Effector CD8-positive, alpha-beta T cell (primary cell): ENCODE results near the gene CGB2.
"Not testable (repeated sequence)": the region's sequence is repeated elsewhere in the genome, so short reads cannot be mapped to it uniquely, and the experiment has no call there.

ENCODE experiments used
- DNase-seq: peaks from one replicate; lab custom pipeline; 2025; lab: John Stamatoyannopoulos, UW

CGB2 gene

DNA sequence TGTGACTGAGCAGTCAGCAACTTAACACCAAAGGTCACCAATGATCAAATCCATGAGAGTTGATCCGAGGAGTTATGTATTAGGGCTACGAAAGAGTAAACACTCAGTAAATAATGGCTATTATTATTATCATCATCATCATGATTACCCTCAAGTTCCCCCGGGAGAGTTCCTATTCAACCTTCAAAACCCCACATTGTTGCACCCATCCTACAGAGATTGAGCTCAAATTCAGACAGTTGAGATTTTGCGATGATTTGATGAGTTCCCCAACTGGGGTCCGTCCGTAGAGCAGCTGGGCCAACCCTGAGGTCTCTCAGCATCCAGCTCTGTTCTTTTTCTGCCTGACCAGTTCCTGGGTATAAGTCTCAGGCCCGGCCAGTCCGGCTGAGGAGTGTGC lies 6.4 kb downstream of the CGB2 start:
- not testable (repeated sequence) for DNase-seq

DNA sequence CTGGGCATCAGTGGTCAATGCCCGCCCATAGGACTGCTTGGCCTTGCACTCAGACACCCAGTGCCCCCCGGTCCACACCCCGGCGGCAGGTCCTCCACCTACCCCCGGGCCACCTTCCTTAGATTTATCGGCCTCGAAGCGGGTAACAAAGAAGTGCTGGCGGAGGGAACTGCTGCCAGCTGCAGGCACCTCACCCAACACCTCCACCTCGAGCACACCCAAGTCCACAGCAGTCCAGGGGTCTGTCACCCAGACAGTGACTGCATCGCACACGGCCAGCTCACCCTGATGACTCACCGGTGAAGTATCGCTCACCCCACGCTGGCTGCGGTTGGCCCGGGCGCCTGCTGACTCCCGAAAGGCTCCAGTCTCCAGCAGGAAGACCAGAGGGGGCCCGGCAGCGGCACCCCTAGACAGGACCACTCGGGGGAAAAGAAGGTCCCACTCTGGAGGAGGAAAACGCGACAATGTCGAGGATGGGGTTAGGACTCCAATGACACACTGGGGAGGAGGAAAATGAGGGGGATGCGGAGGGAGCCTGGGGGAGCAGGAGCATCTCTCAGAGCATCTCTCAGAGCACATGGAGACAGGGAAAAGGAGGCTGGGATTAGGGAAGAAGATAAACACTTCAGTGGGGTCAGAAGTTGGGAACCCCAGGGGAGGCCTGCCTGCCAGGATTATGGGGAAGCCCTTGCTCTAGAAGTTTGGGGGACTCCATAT lies 7.0 kb downstream of the CGB2 start:
- DNase-seq: not testable (repeated sequence)

DNA sequence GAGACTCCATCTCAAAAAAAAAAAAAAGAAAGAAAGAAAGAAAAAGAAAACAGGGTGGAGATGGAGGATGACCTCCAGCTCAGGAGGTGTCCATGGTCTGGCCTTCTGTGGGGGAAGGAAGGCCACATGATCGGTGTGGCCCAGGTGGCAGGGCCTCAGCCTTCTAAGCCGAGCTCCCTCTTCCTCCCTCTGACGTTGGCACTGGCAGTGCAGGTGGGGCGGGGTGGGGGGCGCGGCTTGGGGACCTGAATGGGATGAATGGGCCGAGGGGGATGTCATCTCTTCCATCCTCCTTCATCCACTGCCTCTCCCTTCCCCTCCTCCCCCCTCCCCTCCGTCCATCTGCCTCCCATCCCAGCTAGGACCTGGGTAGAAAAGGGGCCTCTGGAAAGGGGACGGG lies 8.0 kb downstream of the CGB2 start:
- not testable (repeated sequence) for DNase-seq

DNA sequence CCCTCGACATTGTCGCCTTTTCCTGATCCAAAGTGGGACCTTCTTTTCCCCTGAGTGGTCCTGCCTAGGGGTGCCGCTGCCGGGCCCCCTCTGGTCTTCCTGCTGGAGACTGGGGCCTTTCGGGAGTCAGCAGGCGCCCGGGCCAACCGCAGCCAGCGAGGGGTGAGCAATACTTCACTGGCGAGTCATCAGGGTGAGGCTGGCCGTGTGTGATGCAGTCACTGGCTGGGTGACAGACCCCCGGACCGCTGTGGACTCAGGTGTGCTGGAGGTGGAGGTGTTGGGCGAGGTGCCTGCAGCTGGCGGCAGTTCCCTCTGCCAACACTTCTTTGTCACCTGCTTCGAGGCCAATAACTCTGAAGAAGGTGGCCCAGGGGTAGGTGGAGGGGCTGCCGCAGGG lies 10.5 kb downstream of the CGB2 start:
- no peak for DNase-seq

DNA sequence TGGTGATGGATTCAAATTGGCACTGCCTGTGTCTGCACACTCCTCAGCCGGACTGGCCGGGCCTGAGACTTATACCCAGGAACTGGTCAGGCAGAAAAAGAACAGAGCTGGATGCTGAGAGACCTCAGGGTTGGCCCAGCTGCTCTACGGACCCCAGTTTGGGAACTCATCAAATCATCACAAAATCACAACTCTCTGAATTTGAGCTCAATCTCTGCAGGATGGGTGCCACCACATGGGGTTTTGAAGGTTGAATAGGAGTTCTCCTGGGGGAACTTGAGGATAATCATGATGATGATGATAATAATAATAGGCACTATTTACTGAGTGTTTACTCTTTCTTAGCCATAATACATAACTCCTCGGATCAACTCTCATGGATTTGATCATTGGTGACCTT lies 11.0 kb downstream of the CGB2 start:
- not testable (repeated sequence) for DNase-seq

DNA sequence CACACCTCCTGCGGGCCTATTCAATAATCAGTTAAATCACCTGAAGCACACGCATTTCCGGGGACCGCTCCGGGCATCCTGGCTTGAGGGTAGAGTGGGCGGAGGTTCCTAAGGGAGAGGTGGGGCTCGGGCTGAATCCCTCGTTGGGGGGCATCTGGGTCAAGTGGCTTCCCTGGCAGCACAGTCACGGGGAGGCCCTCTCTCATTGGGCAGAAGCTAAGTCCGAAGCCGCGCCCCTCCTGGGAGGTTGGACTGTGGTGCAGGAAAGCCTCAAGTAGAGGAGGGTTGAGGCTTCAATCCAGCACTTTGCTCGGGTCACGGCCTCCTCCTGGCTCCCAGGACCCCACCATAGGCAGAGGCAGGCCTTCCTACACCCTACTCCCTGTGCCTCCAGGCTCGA lies 11.9 kb downstream of the CGB2 start, which contains the start of gene CGB5:
Gene CGB5, plus strand, starts transcription at position 301 of the 400 bp plus-strand sequence. CDS start 362 bp downstream, outside the sequence.
- DNase-seq: not testable (repeated sequence)

DNA sequence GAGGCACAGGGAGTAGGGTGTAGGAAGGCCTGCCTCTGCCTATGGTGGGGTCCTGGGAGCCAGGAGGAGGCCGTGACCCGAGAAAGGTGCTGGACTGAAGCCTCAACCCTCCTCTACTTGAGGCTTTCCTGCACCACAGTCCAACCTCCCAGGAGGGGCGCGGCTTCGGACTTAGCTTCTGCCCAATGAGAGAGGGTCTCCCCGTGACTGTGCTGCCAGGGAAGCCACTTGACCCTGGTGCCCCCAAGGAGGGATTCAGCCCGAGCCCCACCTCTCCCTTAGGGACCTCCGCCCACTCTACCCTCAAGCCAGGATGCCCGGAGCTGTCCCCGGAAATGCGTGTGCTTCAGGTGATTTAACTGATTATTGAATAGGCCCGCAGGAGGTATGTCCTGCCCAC lies 17.3 kb downstream of the CGB2 start, which contains the start of gene CGB8:
Gene CGB8, minus strand, starts transcription at position 101 of the 400 bp plus-strand sequence. CDS start 372 bp downstream, outside the sequence.
- not testable (repeated sequence) for DNase-seq

DNA sequence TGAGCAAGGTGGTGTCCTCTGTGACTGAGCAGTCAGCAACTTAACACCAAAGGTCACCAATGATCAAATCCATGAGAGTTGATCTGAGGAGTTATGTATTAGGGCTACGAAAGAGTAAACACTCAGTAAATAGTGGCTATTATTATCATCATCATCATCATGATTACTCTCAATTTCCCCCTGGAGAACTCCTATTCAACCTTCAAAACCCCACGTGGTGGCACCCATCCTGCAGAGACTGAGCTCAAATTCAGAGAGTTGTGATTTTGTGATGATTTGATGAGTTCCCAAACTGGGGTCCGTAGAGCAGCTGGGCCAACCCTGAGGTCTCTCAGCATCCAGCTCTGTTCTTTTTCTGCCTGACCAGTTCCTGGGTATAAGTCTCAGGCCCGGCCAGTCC lies 18.1 kb downstream of the CGB2 start:
- DNase-seq: not testable (repeated sequence)

DNA sequence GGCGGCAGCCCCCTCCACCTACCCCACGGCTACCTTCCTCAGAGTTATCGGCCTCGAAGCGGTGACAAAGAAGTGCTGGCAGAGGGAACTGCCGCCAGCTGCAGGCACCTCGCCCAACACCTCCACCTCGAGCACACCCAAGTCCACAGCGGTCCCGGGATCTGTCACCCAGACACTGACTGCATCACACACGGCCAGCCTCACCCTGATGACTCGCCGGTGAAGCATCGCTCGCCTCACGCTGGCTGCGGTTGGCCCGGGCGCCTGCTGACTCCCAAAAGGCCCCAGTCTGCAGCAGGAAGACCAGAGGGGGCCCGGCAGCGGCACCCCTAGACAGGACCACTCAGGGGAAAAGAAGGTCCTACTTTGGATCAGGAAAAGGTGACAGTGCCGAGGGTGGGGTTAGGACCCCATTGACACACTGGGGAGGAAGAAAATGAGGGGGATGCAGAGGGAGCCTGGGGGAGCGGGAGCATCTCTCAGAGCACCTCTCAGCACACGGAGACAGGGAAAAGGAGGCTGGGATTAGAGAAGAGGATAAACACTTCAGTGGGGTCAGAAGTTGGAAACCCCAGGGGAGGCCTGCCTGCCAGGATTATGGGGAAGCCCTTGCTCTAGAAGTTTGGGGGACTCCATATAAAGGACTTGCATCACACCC lies 18.8 kb downstream of the CGB2 start:
- not testable (repeated sequence) for DNase-seq

DNA sequence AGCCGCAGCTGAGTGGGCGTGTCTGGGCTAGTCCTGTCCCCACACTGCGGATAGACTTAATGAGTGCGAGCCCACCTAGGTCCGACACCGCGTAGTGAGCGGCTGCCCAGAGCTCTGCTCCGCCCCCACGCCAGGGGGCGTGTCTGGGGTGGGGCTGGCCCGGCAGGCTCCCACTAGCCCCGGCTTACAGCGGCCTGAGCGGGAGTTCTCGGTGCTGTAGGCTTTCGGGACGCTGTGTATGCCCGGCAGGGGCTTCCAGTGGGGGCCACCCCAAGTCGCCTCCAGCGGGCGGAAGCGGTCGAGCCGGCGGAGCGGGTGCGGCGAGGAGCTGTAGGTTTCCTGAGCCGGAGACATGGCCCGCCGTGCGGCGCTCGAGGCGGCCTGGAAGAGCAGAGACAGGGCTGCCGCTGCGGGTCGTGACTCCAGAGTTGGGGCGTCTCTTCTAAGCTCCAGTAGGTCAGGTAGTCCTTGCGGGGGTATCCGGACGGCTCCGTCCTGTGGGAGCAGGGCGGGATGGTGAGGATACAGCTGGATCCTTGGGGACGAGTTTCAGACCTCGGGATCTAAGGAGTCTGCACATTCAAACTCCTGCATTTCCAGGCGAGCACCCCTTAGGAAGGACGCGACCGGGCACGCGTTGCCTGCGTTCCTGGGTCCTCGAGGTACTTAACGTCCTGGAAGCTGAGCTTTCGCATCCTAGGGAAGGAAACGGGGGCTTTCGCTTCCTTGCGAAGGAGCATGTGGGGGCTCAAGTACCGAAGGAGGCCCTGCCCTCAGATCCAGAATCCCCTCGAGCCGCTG lies 24.6 kb downstream of the CGB2 start:
- DNase-seq: peak; percentile 27

DNA sequence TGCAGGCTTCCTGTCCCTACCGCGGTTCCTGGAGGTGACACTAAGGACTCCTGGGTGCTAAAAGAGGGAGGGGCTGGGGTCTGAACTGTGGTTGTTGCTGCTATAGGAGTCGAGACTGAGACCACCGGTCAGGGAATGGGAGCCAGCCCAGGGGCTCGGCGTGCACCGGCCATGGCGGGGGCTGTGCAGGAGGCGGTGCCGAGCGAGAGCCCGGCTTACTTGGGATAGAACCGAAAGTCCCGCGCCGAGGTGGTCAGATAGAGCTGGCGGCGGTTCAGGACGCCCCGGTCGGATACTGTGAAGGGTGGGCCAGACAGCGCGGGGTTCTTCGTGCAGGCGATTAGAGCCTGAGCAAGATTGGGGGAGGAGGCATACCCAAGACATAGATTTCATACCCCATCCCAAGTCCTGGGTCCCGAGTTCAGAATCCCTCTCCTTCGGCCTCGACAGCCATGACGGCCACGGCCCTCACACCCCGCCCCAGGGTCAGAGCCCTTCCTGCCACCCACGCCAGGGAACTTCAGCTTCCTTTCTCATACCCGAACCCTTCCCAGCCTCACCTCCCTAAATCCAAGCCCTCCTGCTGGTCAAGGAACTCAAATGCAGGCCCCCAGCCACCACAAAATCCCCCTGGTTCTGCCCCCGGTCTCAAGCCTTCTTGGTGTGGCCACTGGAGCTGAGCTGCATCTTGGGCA lies 25.4 kb downstream of the CGB2 start:
- not testable (repeated sequence) for DNase-seq

DNA sequence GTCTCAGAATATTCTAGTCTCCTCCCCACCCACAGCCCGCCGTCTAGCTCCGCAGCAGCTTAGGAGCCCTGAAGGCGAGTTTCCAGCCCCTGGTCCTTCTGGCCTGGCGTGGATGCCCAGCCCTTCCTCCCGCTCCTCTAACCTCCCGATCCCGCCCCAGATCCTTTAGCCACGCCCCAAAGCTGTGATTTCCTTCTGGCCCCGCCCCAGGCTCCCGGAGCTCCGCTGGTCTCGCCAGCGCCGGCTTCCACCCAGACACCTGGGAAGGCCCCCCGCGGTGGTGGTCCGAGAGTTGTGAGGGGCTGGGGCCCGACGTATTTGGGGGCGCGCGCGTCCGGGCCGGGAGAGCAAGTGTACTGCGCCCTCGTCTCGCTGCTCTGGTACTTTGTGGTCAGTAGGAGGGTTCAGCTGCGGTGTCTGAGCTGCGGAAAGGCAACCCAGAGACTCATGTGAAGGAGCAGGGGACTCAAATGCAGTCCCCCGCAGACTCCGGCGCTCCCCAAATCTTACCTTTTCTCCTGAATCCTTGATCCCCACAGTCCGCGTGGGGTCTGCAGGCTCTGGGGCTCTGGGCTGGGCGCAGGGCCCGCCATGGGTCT lies 26.0 kb downstream of the CGB2 start, which contains the start of gene CGB7:
Gene CGB7, minus strand, starts transcription at position 114 of the 599 bp plus-strand sequence. CDS start 2,374 bp downstream, outside the sequence.
- DNase-seq: peak; percentile 27

DNA sequence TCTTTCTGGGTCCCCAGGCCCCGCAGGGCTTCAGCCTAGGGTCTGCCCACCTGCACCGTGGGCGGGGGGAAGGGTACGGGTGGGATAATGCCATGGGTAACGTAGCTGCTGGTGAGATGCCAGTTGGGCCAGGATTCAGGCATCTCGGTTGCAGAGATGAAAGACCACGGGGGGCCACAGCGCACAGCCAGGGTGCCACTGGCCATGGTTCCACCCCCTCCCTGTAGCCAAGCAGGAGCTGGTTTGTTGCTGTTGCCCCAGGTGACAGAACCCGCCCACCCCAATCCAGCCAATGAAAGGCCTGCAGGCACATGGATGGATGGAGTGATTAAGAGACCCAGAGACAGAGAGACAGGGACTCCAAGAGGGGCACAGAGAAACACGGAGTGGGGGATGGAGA lies 26.9 kb downstream of the CGB2 start:
- no peak for DNase-seq

DNA sequence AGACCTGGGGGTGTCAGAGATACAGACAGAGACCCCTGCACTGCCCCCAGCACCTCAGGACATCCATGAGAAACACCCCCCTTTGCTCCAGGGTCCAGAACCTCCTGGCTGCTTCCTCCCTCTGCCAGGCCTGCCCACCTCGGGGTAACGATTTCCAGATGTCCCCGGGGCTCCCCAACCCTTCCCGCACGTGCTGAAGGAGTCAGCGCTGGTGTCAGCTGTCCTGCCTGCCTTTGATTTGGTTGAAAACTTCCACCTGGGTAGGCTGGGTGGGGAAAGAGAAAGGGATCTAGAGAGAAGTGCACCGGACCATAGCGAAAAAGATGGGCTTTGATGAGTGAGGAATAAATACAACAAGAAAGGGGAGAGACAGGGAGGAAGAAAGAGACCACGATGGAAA lies 27.4 kb downstream of the CGB2 start:
- DNase-seq: no peak

DNA sequence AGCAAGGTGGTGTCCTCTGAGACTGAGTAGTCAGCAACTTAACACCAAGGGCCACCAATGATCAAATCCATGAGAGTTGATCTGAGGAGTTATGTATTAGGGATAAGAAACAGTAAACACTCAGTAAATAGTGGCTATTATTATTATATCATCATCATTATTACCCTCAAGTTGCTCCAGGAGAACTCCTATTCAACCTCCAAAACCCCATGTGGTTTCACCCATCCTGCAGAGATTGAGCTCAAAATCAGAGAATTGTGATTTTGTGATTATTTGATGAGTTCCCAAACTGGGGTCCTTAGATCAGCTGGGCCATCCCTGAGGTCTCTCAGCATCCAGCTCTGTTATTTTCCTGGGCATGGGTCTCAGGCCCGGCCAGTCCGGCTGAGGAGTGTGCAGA lies 29.3 kb downstream of the CGB2 start:
- no peak for DNase-seq

DNA sequence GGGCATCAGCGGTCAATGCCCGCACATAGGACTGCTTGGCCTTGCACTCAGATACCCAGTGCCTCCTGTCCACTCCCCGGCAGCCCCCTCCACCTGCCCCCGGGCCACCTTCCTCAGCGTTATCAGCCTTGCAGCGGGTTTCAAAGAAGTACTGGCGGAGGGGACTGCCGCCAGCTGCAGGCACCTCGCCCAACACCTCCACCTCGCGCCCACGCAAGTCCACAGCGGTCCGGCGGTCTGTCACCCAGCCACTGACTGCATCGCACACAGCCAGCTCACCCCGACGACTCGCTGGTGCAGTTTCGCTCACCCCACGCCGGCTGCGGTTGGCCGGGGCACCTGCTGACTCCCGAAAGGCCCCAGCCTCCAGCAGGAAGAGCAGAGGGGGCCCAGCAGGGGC lies 29.8 kb downstream of the CGB2 start:
- no peak for DNase-seq

DNA sequence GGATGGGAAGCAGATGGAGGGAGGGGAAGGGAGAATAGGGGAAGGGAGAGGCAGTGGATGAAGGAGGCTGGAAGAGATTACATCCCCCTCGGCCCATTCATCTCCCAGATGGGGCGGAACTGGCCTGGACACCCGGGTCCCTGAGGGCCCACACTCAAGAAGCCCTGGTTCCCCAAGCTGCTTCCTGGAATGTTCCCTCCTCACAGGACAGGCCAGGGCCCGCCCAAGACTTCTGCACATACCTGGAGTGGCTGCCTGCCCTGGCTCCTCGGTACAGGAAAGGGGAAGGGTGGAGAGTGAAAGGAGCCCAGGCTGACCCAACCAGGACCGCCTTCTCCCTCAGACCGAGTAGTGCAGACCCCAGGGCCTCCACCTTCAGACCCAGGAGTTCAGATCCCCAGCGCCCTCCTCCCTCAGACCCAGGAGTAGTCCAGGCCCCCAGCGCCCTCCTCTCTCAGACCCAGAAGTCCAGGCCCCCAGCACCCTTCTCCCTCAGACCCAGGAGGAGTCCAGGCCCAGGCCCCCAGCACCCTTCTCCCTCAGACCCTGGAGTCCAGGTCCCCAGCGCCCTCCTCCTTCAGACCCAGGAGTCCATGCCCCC lies 32.4 kb downstream of the CGB2 start:
- no peak for DNase-seq

DNA sequence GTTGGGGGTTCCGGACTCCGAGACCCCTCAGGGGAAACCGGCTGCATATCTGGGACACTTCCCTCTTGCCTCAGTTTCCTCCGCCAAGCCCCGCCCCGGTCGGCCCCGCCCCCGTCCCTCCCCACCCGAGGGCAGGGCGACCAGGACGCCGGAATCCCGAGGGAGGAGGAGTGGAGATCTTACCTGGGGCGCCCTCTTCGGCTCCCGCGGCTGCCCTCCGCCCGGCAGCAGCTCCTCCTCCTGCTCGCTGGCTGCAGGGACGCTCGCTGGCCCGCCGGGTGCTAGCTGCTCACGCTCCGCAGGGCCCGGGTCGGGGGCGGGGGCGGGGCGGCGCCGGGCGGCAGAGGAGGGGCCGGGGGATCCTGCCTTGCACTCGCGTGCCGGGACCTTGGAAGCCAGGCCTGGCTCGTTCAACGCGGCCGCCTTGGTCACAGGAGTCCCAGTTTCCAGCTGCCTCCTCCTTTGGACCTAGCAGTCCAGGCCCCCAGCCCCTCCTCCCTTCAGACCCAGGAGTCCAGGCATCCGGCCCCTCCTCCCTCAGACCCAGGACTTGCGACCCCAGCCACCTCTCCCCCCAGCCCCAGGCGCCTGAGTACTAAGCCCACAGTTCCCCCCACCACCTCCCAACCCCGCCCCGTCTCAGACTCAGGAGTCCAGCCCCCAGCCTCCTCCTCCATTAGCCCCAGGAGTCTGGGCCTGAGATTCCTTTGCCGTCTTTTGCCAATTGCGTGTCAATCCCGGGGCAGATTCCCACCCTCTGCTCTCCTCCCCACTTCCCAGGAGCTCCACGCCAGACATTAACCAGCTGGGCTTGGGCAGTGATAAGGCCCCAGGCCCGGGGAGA lies 33.3 kb downstream of the CGB2 start, which contains the start of gene NTF4:
Gene NTF4, minus strand, starts transcription at position 51 of the 844 bp plus-strand sequence. CDS start 2,821 bp downstream, outside the sequence.
- DNase-seq: no peak

DNA sequence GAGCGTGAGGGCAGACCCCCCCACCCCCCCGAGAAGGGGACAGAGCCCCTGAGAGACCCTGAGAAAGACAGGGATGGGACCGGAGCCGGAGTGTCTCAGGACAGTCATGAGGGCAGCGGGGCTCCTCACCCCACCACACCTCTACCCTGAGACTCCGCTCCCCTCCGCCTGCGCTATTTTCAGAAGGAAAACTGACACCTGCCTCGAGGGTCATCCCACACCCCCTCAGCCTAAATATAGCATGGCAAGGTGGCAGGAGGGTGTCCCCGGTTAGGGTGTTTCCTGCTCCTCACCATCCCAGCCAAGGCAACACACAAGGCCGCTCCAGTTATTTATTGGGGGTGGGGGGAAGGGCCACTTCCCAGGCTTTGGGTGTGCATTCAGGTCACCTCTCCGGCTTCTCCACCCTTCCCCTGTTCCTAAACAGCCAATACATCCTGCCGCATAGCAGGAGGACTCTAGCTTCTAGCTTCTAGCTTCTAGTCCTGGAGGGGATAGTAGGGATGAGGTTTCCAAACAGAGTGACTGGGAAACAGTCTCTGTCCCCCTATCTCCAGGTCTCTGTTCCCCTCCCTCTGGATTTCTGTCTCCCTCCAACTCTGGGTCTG lies 34.3 kb downstream of the CGB2 start:
- no peak for DNase-seq
